HL-60/S4 (cell line): ENCODE measurements around the gene ANKRD33.

ENCODE experiments used
- in situ Hi-C: fragments of 300-500 bp; cut with MboI; formaldehyde crosslinking; loops from 2 replicates; pipeline ENCODE4 v1.14.3; 2022; ENCODE audit warnings: low sequenced_read_pairs

The ANKRD33 gene, protein sequence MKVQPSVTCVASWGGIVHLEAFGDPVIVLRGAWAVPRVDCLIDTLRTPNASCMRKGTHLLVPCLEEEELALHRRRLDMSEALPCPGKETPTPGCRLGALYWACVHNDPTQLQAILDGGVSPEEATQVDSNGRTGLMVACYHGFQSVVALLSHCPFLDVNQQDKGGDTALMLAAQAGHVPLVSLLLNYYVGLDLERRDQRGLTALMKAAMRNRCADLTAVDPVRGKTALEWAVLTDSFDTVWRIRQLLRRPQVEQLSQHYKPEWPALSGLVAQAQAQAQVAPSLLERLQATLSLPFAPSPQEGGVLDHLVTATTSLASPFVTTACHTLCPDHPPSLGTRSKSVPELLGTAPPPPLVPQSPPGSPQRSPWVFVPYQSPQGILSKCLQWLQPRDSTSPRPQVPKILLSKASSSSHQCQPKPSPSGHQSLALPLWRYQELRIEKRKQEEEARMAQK

DNA sequence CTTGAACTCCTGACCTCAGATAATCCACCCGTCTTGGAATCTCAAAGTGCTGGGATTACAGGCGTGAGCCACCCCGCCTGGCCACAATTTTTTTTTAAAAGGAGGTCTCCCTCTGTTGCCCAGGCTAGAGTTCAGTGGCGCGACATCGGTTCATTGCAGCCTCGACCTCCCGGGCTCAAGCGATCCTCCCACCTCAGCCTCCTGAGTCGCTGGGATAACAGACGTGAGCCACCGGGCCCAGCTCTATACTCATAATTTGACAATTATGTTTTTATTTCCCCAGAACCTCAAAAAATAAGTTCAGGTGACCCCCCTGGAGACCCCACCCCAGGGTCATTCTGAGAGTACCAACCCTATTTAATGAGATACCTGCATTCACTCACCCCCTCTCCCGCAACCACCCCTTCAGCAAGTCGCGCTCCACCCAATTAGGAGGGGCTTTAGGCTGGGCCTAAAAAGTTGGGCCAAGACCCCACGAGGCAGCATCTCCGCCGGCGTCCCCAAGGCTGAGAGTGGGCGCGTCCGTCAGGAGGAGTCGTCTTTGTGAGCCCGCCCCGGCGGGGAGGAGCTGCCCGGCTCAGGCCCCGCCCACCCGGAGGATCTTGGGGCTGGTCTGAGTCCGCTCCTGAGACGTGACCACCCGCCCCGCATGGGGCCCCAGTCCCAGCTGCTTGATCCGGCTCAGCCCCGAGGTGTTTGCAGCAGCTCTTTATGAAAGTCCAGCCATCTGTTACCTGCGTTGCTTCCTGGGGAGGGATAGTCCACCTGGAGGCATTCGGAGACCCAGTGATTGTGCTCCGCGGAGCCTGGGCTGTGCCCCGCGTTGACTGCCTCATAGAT, at the start of gene ANKRD33:
Gene ANKRD33, plus strand, starts transcription at position 628 of the 840 bp plus-strand sequence. Its CDS starts 84 bp downstream, at position 712.
- in situ Hi-C loops, result no loop called here

DNA sequence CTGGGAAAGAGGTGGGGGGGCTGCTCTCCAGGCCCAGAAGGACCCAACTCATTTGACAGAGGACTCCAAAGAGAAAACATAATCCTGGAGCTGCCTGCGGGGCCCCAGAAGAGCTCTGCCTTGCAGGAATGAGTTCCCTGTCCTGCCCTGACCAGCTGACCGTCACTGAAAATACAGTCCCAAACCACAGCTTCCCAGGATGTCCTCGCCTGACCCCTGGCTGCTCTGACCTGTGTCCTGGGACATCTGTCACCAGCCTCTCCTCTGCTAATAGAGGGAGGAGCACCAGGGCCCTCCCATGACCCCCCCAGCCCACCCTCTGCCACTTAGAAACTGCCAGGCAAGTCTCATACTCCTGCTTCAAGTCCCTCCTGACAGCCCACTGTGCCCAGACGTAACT, 49.1 kb upstream of the ANKRD33 start:
- in situ Hi-C loops, result no loop called here

DNA sequence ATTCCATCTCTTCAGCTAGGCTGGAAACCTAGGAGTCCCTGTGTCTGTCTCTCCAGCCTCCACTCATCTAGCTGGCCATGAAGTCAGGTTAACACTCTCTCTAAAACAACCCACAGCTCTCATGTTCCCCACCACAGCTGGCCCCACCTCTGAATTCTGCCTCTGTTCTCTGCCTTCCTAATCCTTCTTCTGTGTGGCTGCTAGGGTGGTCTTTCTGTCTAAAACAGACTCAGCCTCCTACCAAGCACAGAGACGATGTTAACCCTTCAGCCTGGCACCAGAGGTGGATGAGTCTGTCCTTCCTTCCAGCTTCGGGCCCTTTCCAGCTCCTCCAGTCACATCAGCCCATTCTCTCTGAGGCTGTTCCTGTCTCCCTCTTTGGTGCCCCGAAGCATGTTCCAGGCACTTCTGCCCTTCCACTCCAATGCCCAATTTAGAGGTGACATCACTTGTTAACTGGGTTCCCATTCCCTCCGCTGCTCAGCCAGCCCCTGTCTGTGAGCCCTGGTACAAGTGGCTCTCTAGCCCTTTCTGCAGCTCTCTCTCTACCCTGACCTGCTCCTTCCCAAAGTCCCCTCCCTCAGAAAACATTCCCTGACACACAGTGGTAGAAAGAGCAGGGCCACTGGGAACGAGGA, 48.5 kb upstream of the ANKRD33 start:
- in situ Hi-C loops, result no loop called here

DNA sequence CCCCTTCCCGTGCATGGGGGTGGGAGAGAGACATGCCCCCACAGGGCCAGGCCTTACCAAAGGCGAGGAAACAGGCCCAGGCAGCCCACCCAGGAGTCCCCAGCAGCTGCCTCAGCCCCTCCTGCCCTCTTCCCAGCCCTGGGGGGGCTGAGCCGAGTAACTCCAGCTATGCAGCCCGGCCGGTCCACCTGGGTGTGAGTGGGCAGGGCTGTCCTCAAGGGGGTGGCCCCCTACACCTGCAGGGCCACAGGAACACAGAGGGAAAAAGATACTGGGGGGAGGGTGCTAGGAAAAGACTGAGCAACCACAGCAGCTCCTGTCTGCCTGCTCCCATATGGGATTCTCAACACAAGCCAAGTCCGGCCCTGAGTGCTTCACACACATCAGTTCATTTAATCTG, 46.9 kb upstream of the ANKRD33 start:
- in situ Hi-C loops, result no loop called here

DNA sequence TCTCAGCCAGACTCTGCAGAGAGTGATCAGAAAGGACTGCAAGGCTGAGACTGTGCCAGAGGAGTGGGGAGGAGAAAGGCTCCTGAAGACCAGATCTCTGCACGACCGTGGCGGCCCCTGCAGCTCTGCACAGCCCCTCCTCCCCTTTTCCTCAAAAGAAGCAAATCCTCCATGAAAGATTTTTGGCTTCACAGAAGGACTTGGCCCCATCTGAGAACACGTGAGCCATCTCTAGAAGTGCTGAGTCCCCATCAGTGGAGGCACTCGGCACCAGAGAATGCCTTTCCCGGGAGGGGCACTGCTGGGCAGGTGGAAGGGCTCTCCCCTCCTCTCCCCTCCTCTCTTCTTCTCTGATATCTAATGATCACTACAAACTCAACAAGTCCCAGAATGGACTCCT, 46.2 kb upstream of the ANKRD33 start:
- in situ Hi-C loops, result no loop called here

DNA sequence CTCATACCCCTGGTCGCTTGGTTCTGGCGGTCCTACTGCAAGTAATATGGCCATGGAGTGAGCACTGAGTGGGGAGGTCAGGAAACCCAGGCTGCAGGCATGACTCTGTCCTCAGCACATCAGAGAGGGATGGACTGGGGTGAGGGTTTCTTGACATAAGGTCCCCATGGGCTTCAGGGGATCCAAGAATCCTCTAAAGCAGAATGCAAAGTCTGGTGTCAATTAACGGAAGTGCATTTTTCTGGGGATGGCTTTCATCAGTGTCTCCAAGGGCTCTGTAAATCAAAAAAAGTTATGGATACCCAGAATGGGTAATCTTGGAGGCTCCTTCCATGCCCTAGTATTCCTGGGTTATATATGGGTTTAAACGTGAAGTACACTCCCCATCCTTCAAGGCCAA, 43.0 kb upstream of the ANKRD33 start:
- in situ Hi-C loops, result no loop called here

DNA sequence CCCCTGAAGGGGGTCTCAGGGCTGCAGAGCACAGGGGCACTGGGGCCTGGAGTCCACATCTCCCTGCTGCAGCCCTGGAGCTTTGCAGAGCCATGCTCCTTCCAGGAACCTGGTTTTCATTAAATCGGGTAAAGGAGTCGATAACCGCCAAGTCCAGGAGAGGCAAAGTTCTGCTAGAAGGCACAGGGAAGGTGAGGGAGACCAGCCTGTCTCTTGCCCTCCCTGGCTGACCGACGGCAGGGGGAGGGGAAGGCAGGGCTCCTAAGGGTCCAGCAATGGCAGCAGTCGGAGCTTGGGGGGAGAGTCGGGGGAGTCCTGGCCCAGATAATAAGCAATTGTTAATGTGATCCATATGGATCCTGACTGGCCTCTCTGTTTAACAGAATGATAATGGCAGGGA, 42.4 kb upstream of the ANKRD33 start:
- in situ Hi-C loops, result no loop called here

DNA sequence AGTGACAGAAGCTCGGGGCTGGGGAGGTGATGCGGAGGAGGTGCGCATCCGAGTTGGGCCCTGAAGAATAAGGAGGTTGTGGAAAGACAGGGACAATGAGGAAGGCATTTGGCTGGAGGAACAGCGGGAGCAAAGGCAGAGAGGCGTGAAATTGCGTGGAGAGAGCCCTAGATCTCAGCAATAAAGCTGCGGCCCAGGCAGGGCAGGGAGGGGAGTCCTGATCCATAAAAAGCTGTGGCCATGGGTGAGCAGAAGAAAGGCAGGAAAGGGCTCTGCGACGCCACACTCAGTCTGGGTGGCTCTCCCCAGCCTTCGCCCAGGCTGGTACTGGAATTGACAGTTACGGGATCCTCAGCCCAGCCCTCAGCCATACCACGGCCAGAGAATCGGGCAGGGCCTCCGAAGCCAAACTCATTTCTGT, 41.6 kb upstream of the ANKRD33 start:
- in situ Hi-C loops, result no loop called here

DNA sequence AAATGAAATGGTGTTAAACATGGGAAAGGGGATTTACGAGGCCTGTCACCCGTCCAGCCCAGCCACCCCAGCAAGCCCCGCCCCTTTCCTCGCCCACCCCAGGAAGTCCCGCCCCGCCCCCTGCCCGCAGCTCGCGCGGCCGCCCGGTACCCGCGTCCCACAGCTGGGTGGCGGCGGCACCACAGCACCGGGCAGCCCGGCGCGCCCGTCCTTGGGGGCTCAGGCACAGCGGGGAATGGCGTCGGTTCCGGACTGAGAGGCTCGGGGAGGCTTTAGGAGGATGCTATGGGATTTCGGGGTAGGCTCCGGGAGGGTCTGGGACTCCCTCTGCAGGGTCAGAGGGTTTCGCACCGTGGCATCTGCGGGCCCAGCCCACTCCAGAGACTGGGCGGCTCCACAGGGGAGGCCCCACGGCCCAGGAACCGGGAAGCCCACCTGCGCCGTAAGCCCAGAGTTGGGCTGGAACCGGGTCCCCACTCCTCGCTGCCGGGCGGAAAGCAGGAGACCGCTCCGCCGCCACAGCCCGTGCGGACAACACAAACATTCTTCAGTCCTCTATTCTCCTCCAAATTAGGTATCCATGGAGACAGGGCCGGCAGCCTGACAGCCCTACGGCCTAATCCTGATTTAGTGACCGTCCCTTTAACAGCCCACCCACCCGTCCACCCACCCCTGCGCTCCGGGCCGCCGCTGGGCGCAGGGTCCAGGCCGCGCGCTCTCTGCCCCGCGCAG, 40.8 kb upstream of the ANKRD33 start:
- in situ Hi-C loops, result no loop called here

DNA sequence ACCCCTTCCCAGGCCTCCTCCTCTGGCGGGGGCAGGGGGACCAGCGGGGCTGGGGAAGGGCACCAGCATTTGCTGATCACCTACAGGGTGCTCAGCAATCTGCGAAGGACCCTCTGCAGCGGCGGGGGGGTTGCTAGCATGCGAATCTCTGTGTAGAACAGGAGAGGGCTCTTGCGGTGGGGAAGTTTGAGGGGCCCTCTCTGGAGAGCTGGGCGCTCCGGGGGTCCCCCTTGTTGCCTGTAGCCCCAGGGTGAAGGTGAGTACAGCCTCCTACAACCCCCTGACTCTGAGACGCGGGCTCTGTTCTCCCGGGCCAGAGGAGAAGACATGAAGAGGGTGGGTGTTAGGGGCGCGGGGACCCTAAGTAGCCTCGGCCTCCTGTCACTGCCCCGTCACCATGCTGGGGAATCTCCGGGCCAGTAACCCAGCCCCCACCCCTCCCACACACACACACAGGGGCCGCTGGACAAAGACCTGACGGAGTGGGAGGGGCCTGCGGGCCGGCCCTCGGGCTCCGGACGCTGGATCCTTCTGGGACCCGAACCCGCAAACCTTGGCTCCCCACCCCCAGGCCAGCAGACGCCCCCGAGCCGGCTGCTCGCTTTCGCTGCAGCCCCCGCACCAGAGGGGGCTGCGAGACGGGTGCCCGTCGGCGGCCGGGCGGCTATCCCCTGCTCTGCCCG, 40.1 kb upstream of the ANKRD33 start:
- in situ Hi-C loops, result no loop called here

DNA sequence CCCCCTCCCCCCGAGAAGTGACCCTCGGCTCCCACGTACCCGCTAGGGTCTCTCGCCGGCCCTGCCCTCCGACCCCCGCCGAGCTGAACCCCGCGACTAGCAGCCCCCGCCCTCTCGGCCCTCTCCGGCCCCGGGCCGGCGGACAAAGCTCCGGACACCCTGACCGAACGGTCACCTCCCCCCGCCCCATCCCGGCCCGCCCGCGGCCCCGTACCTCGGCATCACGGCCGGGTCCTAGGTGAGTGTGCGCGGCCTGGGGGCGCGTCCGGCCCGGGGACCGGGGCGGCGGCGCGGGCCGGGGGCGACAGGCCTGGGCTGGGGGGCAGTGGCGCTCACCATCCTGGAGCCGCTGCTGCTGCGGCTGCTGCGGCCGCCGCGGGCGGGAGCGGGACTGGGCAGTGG, 39.6 kb upstream of the ANKRD33 start, which contains the start of gene FIGNL2:
Gene FIGNL2, minus strand, starts transcription at position 393 of the 402 bp plus-strand sequence. CDS start 26,305 bp downstream, outside the sequence.
- in situ Hi-C loops, result no loop called here

DNA sequence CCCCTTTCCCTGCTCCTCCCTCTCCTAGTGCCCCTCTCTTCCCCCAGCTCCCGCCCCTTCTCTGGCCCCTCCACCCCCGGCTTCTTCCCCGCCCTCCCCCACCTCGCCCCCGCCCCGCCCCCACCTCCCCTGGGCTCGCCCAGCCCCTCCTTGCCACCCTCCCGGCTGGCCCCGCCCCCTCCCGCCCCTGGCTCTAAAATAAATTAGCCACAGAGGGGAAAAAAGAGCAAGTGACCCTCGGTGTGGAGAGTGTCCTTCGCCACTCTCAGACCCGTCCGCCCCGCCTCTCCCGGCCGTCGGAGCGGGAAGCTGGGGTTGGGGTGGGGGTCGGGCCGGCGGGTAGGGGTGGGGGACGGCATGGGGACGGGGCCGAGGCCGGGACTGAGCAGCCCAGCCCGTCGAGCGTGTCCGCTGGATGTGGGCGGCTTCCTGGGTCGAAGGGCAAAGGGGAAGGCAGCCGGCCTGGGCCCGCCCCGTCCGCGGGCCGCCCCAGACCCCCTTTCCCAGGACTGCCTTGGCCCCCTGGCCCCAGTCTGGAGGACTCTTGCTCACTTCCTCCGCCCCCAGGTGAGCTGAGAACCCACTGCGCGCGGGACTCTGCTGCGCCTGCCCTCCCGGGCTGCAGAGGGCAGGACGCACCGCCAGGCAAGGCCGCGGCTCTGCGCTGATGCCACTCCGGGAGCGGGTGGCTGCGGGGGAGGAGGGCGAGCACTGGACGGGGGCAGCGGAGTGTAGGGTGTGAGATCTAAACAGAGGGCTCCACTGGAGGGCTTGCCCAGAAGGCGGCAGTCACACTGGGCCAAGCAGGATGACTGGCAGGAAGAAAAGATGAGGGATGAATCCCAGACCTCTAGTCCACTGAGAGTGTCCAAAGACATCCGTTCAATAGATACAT, 38.8 kb upstream of the ANKRD33 start:
- in situ Hi-C loops, result no loop called here

DNA sequence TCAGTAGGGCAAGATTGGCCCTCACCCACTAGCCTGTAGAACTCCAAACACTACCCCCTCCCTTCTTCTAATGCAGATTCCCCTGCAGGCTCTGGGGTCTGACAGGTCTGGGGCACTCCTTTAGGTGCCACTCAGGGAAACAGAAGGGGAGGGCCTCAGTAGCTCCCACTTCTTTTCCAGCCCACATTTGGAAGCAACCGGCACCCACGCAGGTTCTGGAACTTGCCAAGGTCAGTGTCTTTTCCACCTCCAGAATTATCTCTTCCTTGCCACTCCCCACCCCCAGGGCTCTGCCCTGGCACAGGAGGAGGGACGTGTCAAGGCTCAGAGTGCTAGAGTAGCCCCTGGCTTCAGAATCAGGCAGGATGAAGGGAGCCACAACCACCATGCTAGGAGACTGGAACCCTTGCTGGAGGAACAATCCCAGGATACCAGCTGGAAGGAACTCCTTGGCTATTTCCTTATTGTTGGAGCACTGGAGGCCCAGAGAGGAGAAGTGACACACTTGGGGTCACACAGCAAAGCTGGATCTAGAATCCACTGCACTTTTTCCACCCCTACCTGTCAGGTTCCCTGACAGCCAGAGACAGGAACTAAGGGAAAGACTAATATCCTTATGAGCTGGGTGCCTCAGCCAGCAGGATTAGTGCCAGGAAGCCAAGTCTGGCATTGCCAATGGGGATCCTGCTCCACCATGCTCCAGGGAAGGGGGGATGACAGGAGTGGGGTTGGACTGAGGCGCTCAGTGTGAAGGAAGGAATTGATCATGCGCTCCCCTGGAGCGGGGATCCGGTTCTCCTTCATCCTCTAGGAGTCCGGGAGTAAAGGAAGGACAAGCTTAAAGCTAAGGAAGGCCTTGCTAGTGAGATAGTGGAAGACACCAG, 37.6 kb upstream of the ANKRD33 start:
- in situ Hi-C loops, result no loop called here

DNA sequence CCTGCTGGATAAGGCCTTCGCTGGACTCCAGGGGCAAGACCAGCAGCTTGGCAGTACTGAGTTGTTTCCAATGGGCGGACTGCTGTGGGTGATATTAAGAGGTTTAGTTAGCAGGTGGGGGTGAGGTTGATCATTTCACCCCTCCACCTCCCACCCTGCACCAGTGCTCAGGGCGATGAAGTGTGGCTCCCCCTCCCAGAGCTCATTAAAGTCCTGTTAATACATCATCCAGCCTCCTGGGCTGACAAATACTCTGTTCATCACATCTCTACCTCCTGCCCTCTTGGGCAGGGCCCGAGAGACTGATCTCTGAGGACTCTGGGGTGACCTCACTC, 37.0 kb upstream of the ANKRD33 start:
- in situ Hi-C loops, result no loop called here

DNA sequence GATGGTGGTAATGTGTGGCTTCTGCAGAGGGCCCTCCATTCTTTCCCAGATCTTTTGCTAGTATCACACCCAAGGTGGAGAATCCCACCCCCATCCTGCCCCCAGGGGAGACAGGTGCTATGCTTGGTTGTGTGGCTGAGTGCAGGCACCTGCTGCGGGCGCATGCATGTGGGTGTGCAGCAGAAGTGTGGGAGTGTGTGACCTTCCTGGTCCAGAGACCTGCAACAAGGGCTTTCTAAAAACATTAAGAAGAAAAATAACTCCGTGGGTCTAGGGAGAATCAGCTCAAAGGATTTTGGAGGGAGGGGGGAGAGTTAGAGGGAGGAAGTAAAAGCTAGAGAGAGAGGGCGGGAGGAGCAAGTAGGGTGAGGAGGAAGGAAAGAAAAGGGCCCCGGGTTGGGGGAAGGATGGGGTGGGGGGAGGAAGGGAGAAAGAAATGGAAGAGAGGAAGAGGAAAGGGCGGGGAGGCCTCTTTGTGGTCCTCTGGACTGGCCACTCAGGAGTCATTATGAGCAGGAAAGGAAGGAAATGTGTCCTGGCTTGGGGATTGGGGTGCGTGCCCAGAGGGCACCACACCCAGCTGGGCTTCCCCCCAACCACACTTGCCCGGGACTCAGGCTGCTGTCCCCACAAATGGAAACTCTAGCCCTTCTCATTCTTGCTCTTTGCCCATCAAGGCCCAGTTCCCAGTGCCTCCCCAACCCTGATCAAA, 36.3 kb upstream of the ANKRD33 start:
- in situ Hi-C loops, result no loop called here

DNA sequence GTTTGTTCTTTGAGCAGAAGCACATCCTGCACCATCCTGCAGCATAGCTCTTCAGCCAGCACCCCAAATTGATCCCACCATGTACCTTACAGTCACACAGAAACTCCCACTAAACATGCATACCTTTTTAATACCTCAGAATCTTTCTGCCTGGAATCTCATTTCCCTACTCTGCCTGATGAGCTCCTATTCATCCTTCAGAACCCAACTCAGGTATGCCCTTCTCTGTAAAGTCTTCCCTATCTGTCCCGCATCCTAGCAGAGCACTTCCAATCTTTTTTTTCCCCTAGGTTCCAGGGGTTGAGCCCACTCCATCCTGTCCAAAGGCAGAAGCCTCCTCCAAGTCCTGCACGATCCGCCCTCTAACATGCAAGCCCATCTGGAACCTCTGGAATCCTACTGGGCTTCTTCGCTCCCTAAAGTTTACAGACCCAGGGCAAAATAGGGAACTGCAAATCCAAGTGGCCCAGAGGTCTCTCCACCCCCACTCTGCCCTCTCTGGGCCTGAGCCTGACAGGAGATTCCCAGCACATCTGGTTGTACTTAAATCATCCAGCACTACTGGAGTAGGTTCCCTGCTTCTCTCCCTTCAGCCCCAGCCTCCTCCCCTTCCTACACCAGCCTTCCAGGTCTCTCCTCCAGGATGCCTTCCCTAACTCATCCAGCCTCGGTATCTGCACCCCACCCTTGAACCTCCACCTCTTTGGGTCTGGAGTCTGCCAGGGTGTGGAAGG, 35.3 kb upstream of the ANKRD33 start:
- in situ Hi-C loops, result no loop called here
